GM15510 (cell line): ENCODE data around the gene TIFAB.

Experiments used
- POLR2A ChIP-seq: IDR thresholded peaks from 3 replicates; pipeline ENCODE4 v1.6.1; 2011; ENCODE audit warnings: borderline replicate concordance; ENCODE audit not compliant: insufficient read length; ENCODE audit errors: extremely low read depth

Gene TIFAB

DNA sequence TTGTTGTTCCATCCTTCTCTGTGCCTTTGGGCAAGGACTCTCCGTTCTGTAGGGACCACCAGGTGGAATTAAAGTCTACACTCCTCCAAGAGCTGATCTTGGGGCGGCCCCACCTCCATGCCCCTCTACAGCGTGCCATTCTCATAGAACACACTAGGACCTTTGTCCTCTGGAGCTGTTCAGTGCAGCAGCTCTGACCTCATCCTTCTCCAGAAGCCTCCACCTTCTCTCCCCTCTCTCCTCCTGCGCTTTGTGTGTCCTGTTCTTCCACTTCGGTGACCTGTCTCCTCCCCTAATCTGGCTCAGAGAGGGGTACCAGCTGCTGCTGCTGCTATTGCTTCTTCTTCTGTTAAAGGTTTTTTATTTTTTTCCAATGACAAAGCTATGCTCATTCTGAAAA, 51.3 kb downstream of the TIFAB start:
- no peak for TF ChIP-seq POLR2A

DNA sequence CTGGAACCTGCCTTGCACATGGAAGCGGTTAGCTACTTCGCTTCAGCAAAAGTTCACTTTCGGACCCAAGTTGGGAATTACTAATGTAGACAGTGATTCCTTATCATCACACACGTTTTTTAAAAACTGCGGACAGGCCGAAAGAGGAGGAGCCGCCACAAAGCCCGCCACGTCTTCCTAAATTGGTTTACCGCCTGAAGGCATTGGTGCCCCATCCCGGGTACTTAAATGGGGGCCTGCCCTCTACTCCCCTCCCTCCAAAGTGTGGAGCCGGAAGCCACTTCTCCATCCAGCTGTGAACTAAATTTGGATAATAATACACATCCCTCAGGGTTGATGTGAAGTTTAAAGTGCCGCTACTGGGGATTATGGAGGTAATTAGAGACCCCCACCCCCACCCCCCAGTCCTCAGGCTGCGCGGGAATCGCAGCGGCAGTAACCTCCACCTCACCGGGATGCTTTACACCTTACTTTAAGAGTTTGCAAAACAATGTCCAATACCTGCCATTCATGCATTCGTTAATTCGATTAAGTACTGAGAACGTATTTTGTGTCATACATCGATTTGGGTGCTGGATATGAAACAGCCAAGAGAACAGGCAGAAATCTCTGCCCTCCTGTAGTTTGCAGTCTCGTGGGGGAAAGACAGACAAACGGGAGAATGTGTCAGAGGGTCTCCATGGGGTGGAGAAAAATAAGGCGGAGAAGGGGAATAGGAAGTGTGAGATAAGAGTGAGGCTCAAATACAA, 52.2 kb downstream of the TIFAB start:
- TF ChIP-seq POLR2A, result no peak

DNA sequence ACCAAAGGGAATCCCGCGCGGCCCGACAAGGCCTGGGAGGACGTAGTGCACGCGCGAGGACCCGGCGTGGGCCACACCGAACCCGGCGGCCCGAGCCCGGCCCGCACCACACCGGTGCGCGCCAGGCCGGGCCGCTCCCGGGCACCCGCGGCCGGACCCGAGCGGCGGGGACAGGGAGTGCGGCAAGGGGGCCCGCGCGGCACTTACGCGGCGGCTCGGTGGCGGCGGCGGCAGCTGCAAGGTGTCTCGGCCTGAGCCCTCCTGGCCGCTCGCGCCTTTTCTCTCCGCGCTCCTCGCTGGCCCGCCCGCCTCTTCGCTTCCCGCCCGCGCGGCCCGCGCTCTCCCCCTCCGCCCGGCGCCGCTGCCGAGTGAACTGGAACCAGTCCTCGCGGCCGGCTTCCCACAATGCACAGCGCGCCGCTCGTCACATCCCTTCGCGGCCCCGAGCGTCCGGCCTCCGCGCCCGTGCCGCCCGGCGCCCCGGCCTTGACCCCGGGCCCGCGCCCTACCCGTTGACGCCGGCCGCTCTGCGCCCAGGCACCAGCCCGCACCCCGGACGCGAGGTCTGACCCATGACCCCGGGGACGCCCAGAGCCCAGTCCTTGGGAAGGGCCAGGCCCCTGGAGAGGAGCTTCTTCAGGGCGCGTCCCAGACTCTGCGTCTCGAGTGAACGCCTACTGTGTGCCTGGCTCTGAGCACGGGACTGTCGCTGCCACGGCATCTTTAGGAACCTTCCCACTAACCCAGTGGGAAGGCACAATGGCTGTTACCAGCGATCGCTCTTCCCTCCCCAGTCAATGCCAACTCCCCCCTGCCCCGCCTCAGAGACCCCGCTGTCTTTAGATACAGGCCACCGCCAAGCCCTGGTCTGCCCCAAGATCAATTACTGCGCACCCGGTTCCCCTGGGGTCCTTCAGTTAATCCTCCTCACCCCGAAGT, 53.0 kb downstream of the TIFAB start, which contains the start of gene MACROH2A1:
Gene MACROH2A1 (minus strand): TSS at position 377 of the 939 bp plus-strand sequence. CDS start 10,138 bp downstream, outside the sequence.
- peak; percentile 92 for TF ChIP-seq POLR2A

DNA sequence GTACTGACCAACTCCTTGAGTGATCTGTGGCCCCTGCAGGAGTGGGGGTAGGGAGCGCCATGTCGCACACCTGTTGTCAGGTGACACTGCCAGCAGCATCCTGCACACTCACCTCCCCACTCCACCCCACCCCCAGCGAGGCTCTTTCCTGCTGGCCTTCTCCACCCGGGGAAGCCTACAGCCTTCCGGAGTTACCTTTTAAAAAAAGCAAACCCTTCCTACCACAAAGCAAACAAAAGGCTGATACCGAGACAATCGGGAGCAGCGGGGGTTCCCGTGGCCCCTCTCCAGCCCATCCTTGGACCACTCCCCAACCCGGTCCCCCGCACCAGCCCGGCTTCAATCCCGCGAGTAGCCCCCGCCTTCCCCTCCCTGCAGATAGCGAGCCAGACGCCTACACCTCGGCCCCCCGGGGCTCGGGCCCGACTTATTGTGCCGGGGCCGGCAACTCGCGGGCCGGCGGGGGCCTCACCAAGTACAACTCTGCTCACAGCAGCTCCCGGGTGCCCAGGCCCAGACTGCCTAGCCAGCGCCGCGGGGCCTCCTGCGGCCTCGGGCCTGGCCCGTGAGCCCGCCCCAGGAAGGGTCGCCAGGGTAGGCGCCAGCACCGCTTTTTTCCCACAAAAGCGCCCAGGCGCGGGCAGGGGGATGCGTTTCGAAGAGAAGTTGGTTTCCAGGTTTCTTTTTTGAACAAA, 53.8 kb downstream of the TIFAB start:
- TF ChIP-seq POLR2A, result no peak
